ENCODE results near the gene ZNF662. TPM values are rescaled to one million over a fixed set of nuclear protein-coding genes. Genes with fewer than 3 reads are reported as not detected.

The ZNF662 gene
- total RNA-seq, 4 donors from 2014 or later = 2.2 to 6.0 (median 4.9) TPM

- H3K4me1 ChIP-seq = peaks cover 0 to 10% (median 6%) of the 10 kb centered on the region in 4 donors
- H3K36me3 ChIP-seq = peaks cover 0 to 40% (median 18%) of the 10 kb centered on the region in 4 donors
- peaks cover 40 to 47% of the 10 kb centered on the region in 2 donors for H3K9me3 ChIP-seq
- 88 to 96% methylated on average over 2 of the region's 2 CpGs for WGBS, 2 donors (ENCODE audit: low coverage in 1 of 2)
- no peak overlapping the region for H3K4me3 ChIP-seq
- in situ Hi-C loops (cut with MboI; ENCODE audit: low pct_ligation_motif_present in 1 of 4, low pct_unique_long_range_greater_than_20kb in 1 of 4, low sequenced_read_pairs in 3 of 4) (no loop called here), intact Hi-C loops (cut with DNase I; ENCODE audit: low total_unique reads) (no loop called here)
- no peak for DNase-seq
- TF ChIP-seq CTCF (IDR thresholded peaks at IDR 0.05) (no peak), POLR2A (IDR thresholded peaks at IDR 0.05) (no peak), POLR2AphosphoS5 (IDR thresholded peaks at IDR 0.05) (no peak), EP300 (IDR thresholded peaks at IDR 0.05; ENCODE audit: low read depth) (no peak)
- H3K27me3 ChIP-seq = no peaks in the 10 kb centered on the region
- no peak overlapping the region for H3K27ac ChIP-seq
Measured at GRCh38 chr3:42911551-42911950, 5.6 kb downstream of the ZNF662 start.

GRCh38 chr3:42914771-42915515 is 9.0 kb downstream of the ZNF662 start:
- 85 to 98% methylated on average over 8 of the region's 8 CpGs for WGBS, 2 donors (ENCODE audit: low coverage in 1 of 2)
- no peaks in the 10 kb centered on the region for H3K27me3 ChIP-seq
- intact Hi-C loops (cut with DNase I; ENCODE audit: low total_unique reads) (no loop called here), in situ Hi-C loops (cut with MboI; ENCODE audit: low pct_ligation_motif_present in 1 of 4, low pct_unique_long_range_greater_than_20kb in 1 of 4, low sequenced_read_pairs in 3 of 4) (no loop called here)
- peaks cover 0 to 40% (median 18%) of the 10 kb centered on the region in 4 donors for H3K36me3 ChIP-seq
- no peaks in the 10 kb centered on the region for H3K4me1 ChIP-seq
- H3K4me3 ChIP-seq = no peak overlapping the region
- H3K9me3 ChIP-seq = peaks cover 53 to 70% of the 10 kb centered on the region in 2 donors
- DNase-seq = no peak
- TF ChIP-seq CTCF (IDR thresholded peaks at IDR 0.05) = no peak
- TF ChIP-seq POLR2A (IDR thresholded peaks at IDR 0.05) = no peak
- no peak for TF ChIP-seq EP300 (IDR thresholded peaks at IDR 0.05; ENCODE audit: low read depth)
- TF ChIP-seq POLR2AphosphoS5 (IDR thresholded peaks at IDR 0.05) = no peak
- no peak overlapping the region for H3K27ac ChIP-seq

- 77 to 96% methylated on average over 4 of the region's 4 CpGs for WGBS, 2 donors (ENCODE audit: low coverage in 1 of 2)
- Histone ChIP-seq H3K9me3 (peaks cover 4 to 6% of the 10 kb centered on the region in 2 donors), H3K4me1 (no peaks in the 10 kb centered on the region), H3K4me3 (no peak overlapping the region), H3K36me3 (no peaks in the 10 kb centered on the region), H3K27ac (no peak overlapping the region), H3K27me3 (no peaks in the 10 kb centered on the region)
- in situ Hi-C loops (cut with MboI; ENCODE audit: low pct_ligation_motif_present in 1 of 4, low pct_unique_long_range_greater_than_20kb in 1 of 4, low sequenced_read_pairs in 3 of 4) = no loop called here
- no peak for DNase-seq
- TF ChIP-seq CTCF (IDR thresholded peaks at IDR 0.05) = no peak
- TF ChIP-seq POLR2AphosphoS5 (IDR thresholded peaks at IDR 0.05) = no peak
- no peak for TF ChIP-seq POLR2A (IDR thresholded peaks at IDR 0.05)
- TF ChIP-seq EP300 (IDR thresholded peaks at IDR 0.05; ENCODE audit: low read depth) = no peak
- intact Hi-C loops (cut with DNase I; ENCODE audit: low total_unique reads) = no loop called here
Measured at GRCh38 chr3:42923606-42924005, 17.7 kb downstream of the ZNF662 start.

GRCh38 chr3:42926310-42926709 is 20.4 kb downstream of the ZNF662 start:
- no peaks in the 10 kb centered on the region for H3K36me3 ChIP-seq
- in situ Hi-C loops (cut with MboI; ENCODE audit: low pct_ligation_motif_present in 1 of 4, low pct_unique_long_range_greater_than_20kb in 1 of 4, low sequenced_read_pairs in 3 of 4) = no loop called here
- TF ChIP-seq EP300 (IDR thresholded peaks at IDR 0.05; ENCODE audit: low read depth) = no peak
- TF ChIP-seq POLR2A (IDR thresholded peaks at IDR 0.05) = no peak
- TF ChIP-seq POLR2AphosphoS5 (IDR thresholded peaks at IDR 0.05) = no peak

More at GRCh38 chr3:42926310-42926709, 20.4 kb downstream of the ZNF662 start:
- intact Hi-C loops (cut with DNase I; ENCODE audit: low total_unique reads) = no loop called here
- DNase-seq = no peak
- Histone ChIP-seq H3K9me3 (no peaks in the 10 kb centered on the region), H3K4me1 (no peaks in the 10 kb centered on the region), H3K27ac (no peak overlapping the region), H3K27me3 (no peaks in the 10 kb centered on the region), H3K4me3 (no peak overlapping the region)

All from transverse colon (tissue), 4 donors.